ENCODE measurements around the gene PRRC2A. TPM values are rescaled to one million over a fixed set of nuclear protein-coding genes. Genes with fewer than 3 reads are reported as not detected.

The PRRC2A gene
- total RNA-seq, 1 donor from 2014 or later = 235 TPM

DNA sequence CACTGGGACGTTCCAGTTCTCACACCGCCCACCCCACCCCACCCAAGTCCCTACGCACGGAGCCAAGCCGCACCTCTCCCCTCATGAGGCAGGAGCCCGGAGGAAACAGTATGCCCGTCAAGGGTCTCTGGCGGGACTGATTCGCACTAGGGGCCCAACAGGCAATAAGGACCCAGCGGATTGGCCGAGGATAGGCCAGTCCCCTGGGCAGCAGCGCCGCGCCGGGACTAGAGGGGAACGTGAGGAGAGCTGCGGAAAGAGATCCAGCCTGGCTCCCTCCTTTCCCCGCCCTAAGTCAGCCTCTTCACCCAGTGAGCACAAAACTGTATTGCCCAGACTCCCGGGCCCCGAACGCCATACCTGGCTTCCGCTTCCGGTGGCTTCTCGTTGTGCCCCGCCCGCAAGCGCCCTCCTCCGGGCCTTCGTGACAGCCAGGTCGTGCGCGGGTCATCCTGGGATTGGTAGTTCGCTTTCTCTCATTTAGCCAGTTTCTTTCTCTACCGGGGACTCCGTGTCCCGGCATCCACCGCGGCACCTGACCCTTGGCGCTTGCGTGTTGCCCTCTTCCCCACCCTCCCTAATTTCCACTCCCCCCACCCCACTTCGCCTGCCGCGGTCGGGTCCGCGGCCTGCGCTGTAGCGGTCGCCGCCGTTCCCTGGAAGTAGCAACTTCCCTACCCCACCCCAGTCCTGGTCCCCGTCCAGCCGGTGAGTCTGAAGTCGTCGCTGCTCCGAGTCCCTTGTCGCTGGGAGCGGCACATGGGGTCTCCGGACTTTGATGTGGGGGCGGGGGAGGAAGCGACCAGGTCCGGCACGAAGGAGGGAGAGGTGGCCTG is 45.2 kb downstream of the PRRC2A start, which contains the start of gene CSNK2B:
Gene CSNK2B, plus strand, starts transcription at position 580 of the 836 bp plus-strand sequence. CDS start 752 bp downstream, outside the sequence.
- peak within 1 kb of the TSS; percentile 99 for H3K27ac Mint-ChIP-seq

GRCh38 chr6:31666337-31666965 is 45.9 kb downstream of the PRRC2A start:
- Mint-ChIP-seq H3K9me3 (no peaks in the 10 kb centered on the region), H3K27ac (peak overlapping the region; percentile 99), H3K27me3 (no peaks in the 10 kb centered on the region), H3K4me3 (peak overlapping the region; percentile 99), H3K4me1 (ENCODE audit: unreplicated experiment) (peaks cover 39% of the 10 kb centered on the region), H3K36me3 (peaks cover 23% of the 10 kb centered on the region)
- no peak for TF ChIP-seq CTCF (conservative IDR thresholded peaks at IDR 0.05)
- DNase-seq (ENCODE audit: extremely low spot score, unreplicated experiment) = no peak

More for the DNA sequence above, 45.2 kb downstream of the PRRC2A start, which contains the start of gene CSNK2B:
- Mint-ChIP-seq H3K4me3 (peak within 1 kb of the TSS; percentile 99), H3K27me3 (no peaks in the 10 kb centered on the region), H3K4me1 (ENCODE audit: unreplicated experiment) (peaks cover 46% of the 10 kb centered on the region), H3K9me3 (no peaks in the 10 kb centered on the region), H3K36me3 (peaks cover 23% of the 10 kb centered on the region)
- no peak for TF ChIP-seq CTCF (conservative IDR thresholded peaks at IDR 0.05)
- DNase-seq (ENCODE audit: extremely low spot score, unreplicated experiment) = peak; percentile 97

DNA sequence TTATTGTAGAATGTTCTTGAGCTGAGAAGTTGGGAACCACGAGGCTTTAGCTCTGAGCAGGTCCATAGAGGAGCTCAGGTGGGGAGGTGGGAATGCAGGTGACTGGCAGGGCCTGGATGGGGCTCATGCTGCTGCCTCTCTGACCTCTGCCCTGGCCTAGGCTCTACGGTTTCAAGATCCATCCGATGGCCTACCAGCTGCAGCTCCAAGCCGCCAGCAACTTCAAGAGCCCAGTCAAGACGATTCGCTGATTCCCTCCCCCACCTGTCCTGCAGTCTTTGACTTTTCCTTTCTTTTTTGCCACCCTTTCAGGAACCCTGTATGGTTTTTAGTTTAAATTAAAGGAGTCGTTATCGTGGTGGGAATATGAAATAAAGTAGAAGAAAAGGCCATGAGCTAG is 49.2 kb downstream of the PRRC2A start, which contains the start of gene LY6G5B:
Gene LY6G5B, plus strand, starts transcription at position 301 of the 400 bp plus-strand sequence. CDS start 975 bp downstream, outside the sequence.
- DNase-seq (ENCODE audit: extremely low spot score, unreplicated experiment) = no peak
- H3K4me1 Mint-ChIP-seq (ENCODE audit: unreplicated experiment) = peaks cover 19% of the 10 kb centered on the region
- no peaks in the 10 kb centered on the region for H3K27me3 Mint-ChIP-seq
- no peaks in the 10 kb centered on the region for H3K9me3 Mint-ChIP-seq
- peaks cover 15% of the 10 kb centered on the region for H3K36me3 Mint-ChIP-seq
- H3K4me3 Mint-ChIP-seq = no peak within 1 kb of the TSS
- no peak for TF ChIP-seq CTCF (conservative IDR thresholded peaks at IDR 0.05)
- no peak within 1 kb of the TSS for H3K27ac Mint-ChIP-seq

DNA sequence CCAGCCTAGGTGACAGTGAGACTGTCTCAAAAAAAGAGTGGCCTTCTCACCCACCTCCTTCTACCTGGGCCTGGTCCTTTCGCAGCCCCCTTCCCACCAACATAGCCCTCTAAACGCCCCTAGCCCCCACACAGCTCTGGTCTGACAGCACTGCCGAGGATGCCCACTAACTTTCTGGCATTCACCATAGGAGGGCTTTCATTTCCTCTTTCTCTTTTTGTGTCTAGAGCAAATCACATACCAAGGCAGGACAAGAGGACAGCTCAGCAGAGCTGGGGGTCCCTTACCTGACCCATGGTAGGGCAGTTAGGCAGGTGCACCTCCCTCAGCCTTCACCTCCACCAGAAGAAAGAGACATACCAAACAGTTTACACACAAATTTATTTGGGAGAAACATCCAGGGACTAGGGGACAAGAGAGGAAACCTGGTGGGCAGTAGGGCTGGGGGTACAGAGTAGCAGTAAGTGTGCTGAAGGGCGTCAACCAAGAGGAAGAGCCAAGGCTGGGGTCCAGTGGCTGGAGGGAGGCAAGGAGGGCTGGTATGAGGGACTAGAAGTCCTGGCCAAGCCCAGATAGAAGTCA is 55.9 kb downstream of the PRRC2A start:
- no peak for DNase-seq (ENCODE audit: extremely low spot score, unreplicated experiment)
- no peak for TF ChIP-seq CTCF (conservative IDR thresholded peaks at IDR 0.05)
- H3K4me1 Mint-ChIP-seq (ENCODE audit: unreplicated experiment) = peaks cover 9% of the 10 kb centered on the region
- no peaks in the 10 kb centered on the region for H3K27me3 Mint-ChIP-seq
- H3K27ac Mint-ChIP-seq = no peak overlapping the region
- H3K9me3 Mint-ChIP-seq = no peaks in the 10 kb centered on the region
- H3K4me3 Mint-ChIP-seq = no peak overlapping the region
- H3K36me3 Mint-ChIP-seq = peaks cover 3% of the 10 kb centered on the region

GRCh38 chr6:31676904-31677303 is 56.4 kb downstream of the PRRC2A start:
- Mint-ChIP-seq H3K36me3 (peaks cover 3% of the 10 kb centered on the region), H3K4me3 (no peak overlapping the region), H3K4me1 (ENCODE audit: unreplicated experiment) (peaks cover 13% of the 10 kb centered on the region), H3K9me3 (no peaks in the 10 kb centered on the region), H3K27ac (no peak overlapping the region), H3K27me3 (no peaks in the 10 kb centered on the region)
- DNase-seq (ENCODE audit: extremely low spot score, unreplicated experiment) = no peak
- TF ChIP-seq CTCF (conservative IDR thresholded peaks at IDR 0.05) = no peak

Measured in type B pancreatic cell (in vitro differentiated cells).